Endothelial cell of umbilical vein (primary cell): ENCODE data around the gene VSTM2B. TPM values are rescaled to one million over a fixed set of nuclear protein-coding genes. Genes with fewer than 3 reads are reported as not detected.

ENCODE experiments used
- BruUV-seq: library from RNA; stranded (reverse); fragments of 400-500 nt; replicated peaks from 2 replicates; lab custom pipeline; 2021; lab: Mats Ljungman, UMichigan
- CTCF ChIA-PET: fragments of 300-600, 350-600 bp; sonication (Branson Sonifier 250); formaldehyde crosslinking; loops from one replicate; lab custom pipeline; 2021; ENCODE audit warnings: antibody characterized with exemption, inconsistent platforms; lab: Charles Lee
- POLR2A ChIA-PET: fragments of 300-600, 350-600 bp; sonication (Branson Sonifier 250); formaldehyde crosslinking; loops from one replicate; lab custom pipeline; 2021; ENCODE audit warnings: antibody characterized with exemption, inconsistent platforms; lab: Charles Lee
- DNase-seq: peaks from one replicate; pipeline ENCODE4 v3.0.0-alpha.2; 2011; ENCODE audit warnings: low read depth, low spot score
- FAIRE-seq: peaks from 2 replicates; lab custom pipeline; 2011; peaks lifted over from hg19 to GRCh38; lab: Jason Lieb, UNC
- H2AFZ ChIP-seq: 2 replicates; pipeline ENCODE4 v1.6.0; 2012; ENCODE audit warnings: low read depth, low read length, control low read depth, inconsistent platforms
- H3K27ac ChIP-seq: 2 replicates; pipeline ENCODE4 v1.5.1; 2011; ENCODE audit warnings: low read depth, mild to moderate bottlenecking, control low read depth, low read length, moderate library complexity; ENCODE audit not compliant: insufficient read depth
- H3K27me3 ChIP-seq, 2 experiments: 2 replicates each; pipeline versions ENCODE4 v1.6.0 to v1.6.1; 2011; ENCODE audit warnings: low read length in 2 of 2, mixed read lengths in 1 of 2; ENCODE audit not compliant: control insufficient read depth in 2 of 2, insufficient read depth in 2 of 2
- H3K36me3 ChIP-seq, 2 experiments: 2 replicates in 1 of 2; 3 replicates in 1 of 2; pipeline ENCODE4 v1.5.1; 2011; ENCODE audit warnings: low read length in 2 of 2, mild to moderate bottlenecking in 1 of 2, moderate library complexity in 1 of 2; ENCODE audit not compliant: control insufficient read depth in 2 of 2, insufficient read depth in 2 of 2; ENCODE audit errors: extremely low read depth in 1 of 2
- H3K4me1 ChIP-seq: 3 replicates; pipeline ENCODE4 v1.5.1; 2011; ENCODE audit warnings: mild to moderate bottlenecking, low read length; ENCODE audit not compliant: control insufficient read depth, insufficient read depth; ENCODE audit errors: extremely low read depth
- H3K4me2 ChIP-seq: 2 replicates; pipeline ENCODE4 v1.6.1; 2011; ENCODE audit warnings: low read length, control low read depth, mixed read lengths; ENCODE audit not compliant: insufficient read depth
- H3K4me3 ChIP-seq, 3 experiments: fragments of 200-600 bp in 1 of 3; sonication (generic), shearing (Covaris generic) in 1 of 3; replicated peaks in 1 of 3; 2 replicates each; pipeline ENCODE4 v1.5.1; 2011 to 2016; ENCODE audit warnings: control low read depth in 3 of 3, low read length in 3 of 3, mild to moderate bottlenecking in 2 of 3, inconsistent platforms in 1 of 3, low read depth in 1 of 3, moderate library complexity in 1 of 3; ENCODE audit not compliant: insufficient read depth in 1 of 3
- H3K79me2 ChIP-seq: 2 replicates; pipeline ENCODE4 v1.6.0; 2012; ENCODE audit warnings: low read length, inconsistent platforms; ENCODE audit not compliant: control insufficient read depth, insufficient read depth
- H3K9ac ChIP-seq: replicated peaks from 2 replicates; pipeline ENCODE3; 2011; ENCODE audit warnings: low read length, control low read depth; ENCODE audit not compliant: insufficient read depth; ENCODE audit errors: extremely low read depth
- H3K9me1 ChIP-seq: replicated peaks from 3 replicates; pipeline ENCODE4 v1.6.0; 2011; ENCODE audit warnings: mild to moderate bottlenecking, low read length; ENCODE audit not compliant: control insufficient read depth, insufficient read depth; ENCODE audit errors: extremely low read depth
- H3K9me3 ChIP-seq: replicated peaks from 2 replicates; pipeline ENCODE4 v1.5.1; 2012; ENCODE audit warnings: low read length, inconsistent platforms; ENCODE audit not compliant: control insufficient read depth, insufficient read depth
- H4K20me1 ChIP-seq: replicated peaks from 2 replicates; pipeline ENCODE3; 2011; ENCODE audit warnings: mild to moderate bottlenecking, low read length; ENCODE audit not compliant: control insufficient read depth, insufficient read depth; ENCODE audit errors: extremely low read depth
- EZH2 ChIP-seq: IDR thresholded peaks from 2 replicates; pipeline ENCODE4 v1.6.1; 2012; ENCODE audit warnings: borderline replicate concordance, low read depth, mild to moderate bottlenecking, moderate library complexity, low read length, inconsistent platforms; ENCODE audit not compliant: severe bottlenecking
- FOS ChIP-seq: IDR thresholded peaks from 2 replicates; pipeline ENCODE4 v1.6.1; 2011; ENCODE audit warnings: mild to moderate bottlenecking, low read length, moderate library complexity, borderline replicate concordance; ENCODE audit not compliant: insufficient read depth
- GATA2 ChIP-seq: IDR thresholded peaks from 2 replicates; pipeline ENCODE4 v1.7.0; 2011; ENCODE audit warnings: low read depth, mild to moderate bottlenecking, moderate library complexity, mixed read lengths, low read length; ENCODE audit not compliant: insufficient read length, insufficient read depth
- JUN ChIP-seq: IDR thresholded peaks from 2 replicates; pipeline ENCODE4 v1.6.1; 2011; ENCODE audit warnings: borderline replicate concordance, low read depth; ENCODE audit not compliant: insufficient read length, insufficient read depth
- MYC ChIP-seq: IDR thresholded peaks from one replicate; pipeline ENCODE4 v1.6.1; 2011; ENCODE audit warnings: mild to moderate bottlenecking, low read depth, low read length
- POLR2A ChIP-seq: IDR thresholded peaks from 2 replicates; pipeline ENCODE4 v1.6.1; 2012; ENCODE audit warnings: low read depth, mild to moderate bottlenecking, control low read depth, low read length
- POLR2AphosphoS5 ChIP-seq: IDR thresholded peaks from 2 replicates; pipeline ENCODE4 v1.6.1; 2012; ENCODE audit warnings: low read depth, mild to moderate bottlenecking, control low read depth, low read length, moderate library complexity; ENCODE audit not compliant: insufficient read depth
- dilution Hi-C: fragments of 300-500 bp; cut with MboI; formaldehyde crosslinking; loops from one replicate; pipeline ENCODE4 v1.15.0; 2019; ENCODE audit warnings: low sequenced_read_pairs; ENCODE audit not compliant: extremely low pct_ligation_motif_present
- intact Hi-C: fragments of 100-400 bp; cut with micrococcal nuclease; formaldehyde crosslinking; loops from one replicate; pipeline ENCODE4 v1.10.0; 2022
- polyA plus RNA-seq, 4 experiments: library from polyadenylated mRNA; depleted of rRNA in 3 of 4; stranded (reverse) in 3 of 4; unstranded in 1 of 4; fragments of >200 nt; gene quantifications; 2 replicates each; pipeline versions ENCODE4 v1.2.1 to v1.2.3, GENCODE V29; 2011 to 2012; ENCODE audit warnings: missing spikeins in 1 of 4
- total RNA-seq: library from RNA; stranded (reverse); gene quantifications from 2 replicates; pipeline ENCODE4 v1.2.3, GENCODE V29; 2021
- TF ChIP-seq, protein P1 (sequence below): IDR thresholded peaks from 2 replicates; pipeline ENCODE4 v1.6.1; 2011; ENCODE audit not compliant: insufficient read depth, insufficient read length
- TF ChIP-seq, protein P2 (sequence below), 2 donors: IDR thresholded peaks; 1 replicate in 1 of 2; 2 replicates in 1 of 2; pipeline ENCODE4 v1.5.1; 2011; ENCODE audit warnings: low read length in 2 of 2, mild to moderate bottlenecking in 2 of 2, moderate library complexity in 2 of 2, control low read depth in 1 of 2, inconsistent platforms in 1 of 2, low read depth in 1 of 2; ENCODE audit not compliant: insufficient read depth in 1 of 2; ENCODE audit errors: extremely low read depth in 1 of 2

Gene VSTM2B
- total and polyA plus RNA-seq, 2 donors (not counting 3 experiments of a cell fraction or from before 2014, with no cell fraction given) = not detected

DNA sequence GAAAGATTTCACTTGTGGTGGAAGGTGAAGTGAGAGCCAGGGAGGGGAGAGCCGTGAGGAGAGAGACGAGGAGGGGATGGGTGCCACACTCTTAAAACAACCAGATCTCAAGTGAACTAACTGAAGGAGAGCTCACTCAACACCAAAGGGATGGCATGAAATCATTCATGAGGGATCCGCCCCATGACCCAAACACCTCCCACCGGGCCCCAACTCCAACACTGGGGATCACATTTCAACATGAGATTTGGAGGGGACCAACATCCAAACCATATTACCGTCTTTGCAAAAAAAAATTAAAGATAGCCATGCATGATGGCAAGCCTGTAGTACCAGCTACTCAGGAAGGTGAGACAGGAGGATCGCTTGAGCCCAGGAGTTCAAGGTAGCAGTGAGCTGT, 45.4 kb downstream of the VSTM2B start:
- Histone ChIP-seq H3K79me2 (no peaks in the 10 kb centered on the region), H3K4me2 (no peak overlapping the region), H3K9me1 (no peaks in the 10 kb centered on the region), H3K9ac (no peak overlapping the region), H3K27ac (no peak overlapping the region), H3K9me3 (no peaks in the 10 kb centered on the region), H3K4me3 (no peak overlapping the region), H3K27me3 (no peaks in the 10 kb centered on the region), H3K4me1 (no peaks in the 10 kb centered on the region), H3K36me3 (no peaks in the 10 kb centered on the region), H4K20me1 (no peaks in the 10 kb centered on the region), H2AFZ (no peak overlapping the region)
- ChIA-PET CTCF (no interaction called here), POLR2A (no interaction called here)
- intact Hi-C loops = no loop called here
- no peak for FAIRE-seq
- no peak for TF ChIP-seq FOS
- no peak for TF ChIP-seq JUN
- no peak for TF ChIP-seq GATA2
- TF ChIP-seq POLR2AphosphoS5 = no peak
- no peak for TF ChIP-seq MYC
- no peak for TF ChIP-seq POLR2A
- TF ChIP-seq, protein P1, sequence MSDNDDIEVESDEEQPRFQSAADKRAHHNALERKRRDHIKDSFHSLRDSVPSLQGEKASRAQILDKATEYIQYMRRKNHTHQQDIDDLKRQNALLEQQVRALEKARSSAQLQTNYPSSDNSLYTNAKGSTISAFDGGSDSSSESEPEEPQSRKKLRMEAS = no peak
- TF ChIP-seq EZH2 = no peak
- TF ChIP-seq, protein P2, sequence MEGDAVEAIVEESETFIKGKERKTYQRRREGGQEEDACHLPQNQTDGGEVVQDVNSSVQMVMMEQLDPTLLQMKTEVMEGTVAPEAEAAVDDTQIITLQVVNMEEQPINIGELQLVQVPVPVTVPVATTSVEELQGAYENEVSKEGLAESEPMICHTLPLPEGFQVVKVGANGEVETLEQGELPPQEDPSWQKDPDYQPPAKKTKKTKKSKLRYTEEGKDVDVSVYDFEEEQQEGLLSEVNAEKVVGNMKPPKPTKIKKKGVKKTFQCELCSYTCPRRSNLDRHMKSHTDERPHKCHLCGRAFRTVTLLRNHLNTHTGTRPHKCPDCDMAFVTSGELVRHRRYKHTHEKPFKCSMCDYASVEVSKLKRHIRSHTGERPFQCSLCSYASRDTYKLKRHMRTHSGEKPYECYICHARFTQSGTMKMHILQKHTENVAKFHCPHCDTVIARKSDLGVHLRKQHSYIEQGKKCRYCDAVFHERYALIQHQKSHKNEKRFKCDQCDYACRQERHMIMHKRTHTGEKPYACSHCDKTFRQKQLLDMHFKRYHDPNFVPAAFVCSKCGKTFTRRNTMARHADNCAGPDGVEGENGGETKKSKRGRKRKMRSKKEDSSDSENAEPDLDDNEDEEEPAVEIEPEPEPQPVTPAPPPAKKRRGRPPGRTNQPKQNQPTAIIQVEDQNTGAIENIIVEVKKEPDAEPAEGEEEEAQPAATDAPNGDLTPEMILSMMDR (IDR thresholded peaks at IDR 0.05; ENCODE audit: extremely low read depth in 1 of 2, insufficient read depth in 1 of 2, low read depth in 1 of 2, low read length in 2 of 2) = no peak
- no peak for DNase-seq
- no TSS peak for BruUV-seq
- dilution Hi-C loops = no loop called here
